ENCODE data around the gene INPP5D. TPM values are rescaled to one million over a fixed set of nuclear protein-coding genes. Genes with fewer than 3 reads are reported as not detected.

Gene INPP5D
- total and polyA plus RNA-seq, 2 donors (not counting 1 experiment from before 2014, with no cell fraction given): 152 to 444 TPM

DNA sequence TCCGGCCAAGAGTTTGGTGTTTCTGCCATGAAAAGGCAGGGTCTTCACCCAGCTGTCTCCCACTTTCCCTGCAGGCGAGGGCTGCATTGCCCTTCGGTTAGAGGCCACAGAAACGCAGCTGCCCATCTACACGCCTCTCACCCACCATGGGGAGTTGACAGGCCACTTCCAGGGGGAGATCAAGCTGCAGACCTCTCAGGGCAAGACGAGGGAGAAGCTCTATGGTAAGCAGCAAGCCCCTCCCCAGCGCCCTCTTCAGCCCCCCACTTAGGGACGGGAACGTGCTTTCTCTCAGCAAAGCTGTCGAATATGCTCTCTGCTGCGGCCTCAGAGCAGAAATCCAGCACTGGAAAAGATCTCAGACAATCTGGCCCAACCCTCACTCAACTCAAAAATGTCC is 133.6 kb downstream of the INPP5D start:
- DNase-seq (no peak), ATAC-seq (ENCODE audit: low read depth) (no peak)
- H3K9me3 Mint-ChIP-seq (ENCODE audit: insufficient read depth): no peaks in the 10 kb centered on the region
- Histone ChIP-seq H3K36me3 (replicated peaks in 1 of 2; ENCODE audit: control extremely low read depth in 1 of 2, control insufficient read depth in 1 of 2, extremely low read depth in 1 of 2, insufficient read depth in 2 of 2, low read length in 1 of 2) (peaks cover 5 to 96% of the 10 kb centered on the region in 2 experiments), H3K27ac (ENCODE audit: low read length in 2 of 2) (no peak overlapping the region), H3K9ac (ENCODE audit: low read length) (no peak overlapping the region), H3K27me3 (replicated peaks in 1 of 4; ENCODE audit: control extremely low read depth in 1 of 4, control insufficient read depth in 3 of 4, insufficient read depth in 4 of 4, low read length in 3 of 4) (no peaks in the 10 kb centered on the region), H2AFZ (ENCODE audit: insufficient read depth, low read depth, low read length, poor library complexity, severe bottlenecking) (no peak overlapping the region), H3K79me2 (ENCODE audit: control insufficient read depth, insufficient read depth, low read length) (peaks cover 5% of the 10 kb centered on the region), H3K4me2 (replicated peaks; ENCODE audit: low read depth, low read length, poor library complexity, severe bottlenecking) (no peak overlapping the region), H4K20me1 (ENCODE audit: control insufficient read depth, insufficient read depth, low read length, poor library complexity, severe bottlenecking) (peaks cover 51% of the 10 kb centered on the region), H3K4me1 (ENCODE audit: control insufficient read depth in 2 of 2, insufficient read depth in 2 of 2, low read length in 2 of 2) (peaks cover 0 to 4% of the 10 kb centered on the region in 2 donors), H3K9me3 (ENCODE audit: control extremely low read depth in 1 of 3, control insufficient read depth in 2 of 3, insufficient read depth in 1 of 3, low read length in 2 of 3) (peaks cover 0 to 6% (median 0%) of the 10 kb centered on the region in 3 donors), H3K4me3 (ENCODE audit: control extremely low read depth in 1 of 5, extremely low read depth in 1 of 5, insufficient read depth in 1 of 5, low read depth in 2 of 5, low read length in 4 of 5) (no peak overlapping the region)
- 98% methylated on average over 11 of the region's 11 CpGs for WGBS (ENCODE audit: insufficient coverage)
- no peak overlapping the region for H3K4me3 Mint-ChIP-seq
- CTCF ChIA-PET: no interaction called here
- H3K4me1 Mint-ChIP-seq: peaks cover 6% of the 10 kb centered on the region
- intact Hi-C loops (cut with micrococcal nuclease): no loop called here
- no peak overlapping the region for H3K27ac Mint-ChIP-seq
- POLR2A ChIA-PET: no interaction called here
- TF ChIP-seq, protein P1, sequence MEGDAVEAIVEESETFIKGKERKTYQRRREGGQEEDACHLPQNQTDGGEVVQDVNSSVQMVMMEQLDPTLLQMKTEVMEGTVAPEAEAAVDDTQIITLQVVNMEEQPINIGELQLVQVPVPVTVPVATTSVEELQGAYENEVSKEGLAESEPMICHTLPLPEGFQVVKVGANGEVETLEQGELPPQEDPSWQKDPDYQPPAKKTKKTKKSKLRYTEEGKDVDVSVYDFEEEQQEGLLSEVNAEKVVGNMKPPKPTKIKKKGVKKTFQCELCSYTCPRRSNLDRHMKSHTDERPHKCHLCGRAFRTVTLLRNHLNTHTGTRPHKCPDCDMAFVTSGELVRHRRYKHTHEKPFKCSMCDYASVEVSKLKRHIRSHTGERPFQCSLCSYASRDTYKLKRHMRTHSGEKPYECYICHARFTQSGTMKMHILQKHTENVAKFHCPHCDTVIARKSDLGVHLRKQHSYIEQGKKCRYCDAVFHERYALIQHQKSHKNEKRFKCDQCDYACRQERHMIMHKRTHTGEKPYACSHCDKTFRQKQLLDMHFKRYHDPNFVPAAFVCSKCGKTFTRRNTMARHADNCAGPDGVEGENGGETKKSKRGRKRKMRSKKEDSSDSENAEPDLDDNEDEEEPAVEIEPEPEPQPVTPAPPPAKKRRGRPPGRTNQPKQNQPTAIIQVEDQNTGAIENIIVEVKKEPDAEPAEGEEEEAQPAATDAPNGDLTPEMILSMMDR (IDR thresholded peaks at IDR 0.05): no peak
- TF ChIP-seq EZH2 (IDR thresholded peaks at IDR 0.05; ENCODE audit: borderline replicate concordance, insufficient read depth, low read depth, low read length, poor library complexity, severe bottlenecking): no peak
- H3K27me3 Mint-ChIP-seq: no peaks in the 10 kb centered on the region

DNA sequence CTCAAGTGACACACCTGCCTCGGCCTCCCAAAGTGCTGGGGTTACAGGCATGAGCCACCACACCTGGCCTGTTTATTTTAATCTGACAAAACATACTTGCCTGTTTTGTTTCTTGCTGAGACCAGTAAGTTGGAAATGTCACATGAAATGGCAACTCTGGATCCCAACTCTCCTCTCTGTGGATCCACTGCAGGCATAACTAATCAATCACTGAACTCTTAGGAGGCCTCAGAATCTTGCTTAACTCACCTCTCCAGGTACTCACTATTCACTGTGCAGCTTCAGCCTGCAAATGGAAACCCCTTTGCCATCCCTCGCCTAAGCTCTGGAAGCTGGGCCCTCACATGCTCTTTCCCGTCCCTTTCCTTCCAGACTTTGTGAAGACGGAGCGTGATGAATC is 134.9 kb downstream of the INPP5D start:
- H2AFZ ChIP-seq (ENCODE audit: insufficient read depth, low read depth, low read length, poor library complexity, severe bottlenecking): no peak overlapping the region
- Mint-ChIP-seq H3K27me3 (no peaks in the 10 kb centered on the region), H3K27ac (no peak overlapping the region), H3K4me3 (no peak overlapping the region), H3K9me3 (ENCODE audit: insufficient read depth) (no peaks in the 10 kb centered on the region), H3K4me1 (peaks cover 9% of the 10 kb centered on the region)
- peaks cover 6 to 89% of the 10 kb centered on the region in 2 experiments for H3K36me3 ChIP-seq (replicated peaks in 1 of 2; ENCODE audit: control extremely low read depth in 1 of 2, control insufficient read depth in 1 of 2, extremely low read depth in 1 of 2, insufficient read depth in 2 of 2, low read length in 1 of 2)
- intact Hi-C loops (cut with micrococcal nuclease): no loop called here
- whole genome bisulfite sequencing (ENCODE audit: insufficient coverage): 95% methylated on average over 5 of the region's 5 CpGs
- no peak overlapping the region for H3K4me3 ChIP-seq (ENCODE audit: control extremely low read depth in 1 of 5, extremely low read depth in 1 of 5, insufficient read depth in 1 of 5, low read depth in 2 of 5, low read length in 4 of 5)
- H3K79me2 ChIP-seq (ENCODE audit: control insufficient read depth, insufficient read depth, low read length): peaks cover 5% of the 10 kb centered on the region
- H3K9me3 ChIP-seq (ENCODE audit: control extremely low read depth in 1 of 3, control insufficient read depth in 2 of 3, insufficient read depth in 1 of 3, low read length in 2 of 3): peaks cover 0 to 6% (median 0%) of the 10 kb centered on the region in 3 donors
- ChIA-PET CTCF (no interaction called here), POLR2A (interaction anchor here (0.6 kb wide), 1 partner anchor 47 kb away, joined by 5 read pairs; no protein-coding TSS in a partner anchor)
- no peak overlapping the region for H3K9ac ChIP-seq (ENCODE audit: low read length)
- no peak overlapping the region for H3K4me2 ChIP-seq (replicated peaks; ENCODE audit: low read depth, low read length, poor library complexity, severe bottlenecking)
- ATAC-seq (ENCODE audit: low read depth) (no peak), DNase-seq (no peak)
- TF ChIP-seq, protein P1 (IDR thresholded peaks at IDR 0.05): no peak
- no peak for TF ChIP-seq EZH2 (IDR thresholded peaks at IDR 0.05; ENCODE audit: borderline replicate concordance, insufficient read depth, low read depth, low read length, poor library complexity, severe bottlenecking)
- H3K27me3 ChIP-seq (replicated peaks in 1 of 4; ENCODE audit: control extremely low read depth in 1 of 4, control insufficient read depth in 3 of 4, insufficient read depth in 4 of 4, low read length in 3 of 4): no peaks in the 10 kb centered on the region
- no peak overlapping the region for H3K27ac ChIP-seq (ENCODE audit: low read length in 2 of 2)
- peaks cover 42% of the 10 kb centered on the region for H4K20me1 ChIP-seq (ENCODE audit: control insufficient read depth, insufficient read depth, low read length, poor library complexity, severe bottlenecking)
- peaks cover 0 to 4% of the 10 kb centered on the region in 2 donors for H3K4me1 ChIP-seq (ENCODE audit: control insufficient read depth in 2 of 2, insufficient read depth in 2 of 2, low read length in 2 of 2)
